GM18505 (cell line): ENCODE measurements around the gene SNX21.
A peak's percentile ranks its signal among the peaks of the same experiment; 100 is the strongest.

Experiments used
- ATAC-seq: cut with Tn5 transposase; IDR thresholded peaks from one replicate; pipeline ENCODE4 v1.9.1; 2021; ENCODE audit not compliant: unreplicated experiment
- POLR2A ChIP-seq: IDR thresholded peaks from 4 replicates; pipeline ENCODE4 v1.6.1; 2011; ENCODE audit warnings: borderline replicate concordance; ENCODE audit not compliant: insufficient read depth, insufficient read length; ENCODE audit errors: extremely low read depth

Gene SNX21

GRCh38 chr20:45850238-45850637 lies 16.6 kb downstream of the SNX21 start:
- TF ChIP-seq POLR2A: no peak
- ATAC-seq: no peak

DNA sequence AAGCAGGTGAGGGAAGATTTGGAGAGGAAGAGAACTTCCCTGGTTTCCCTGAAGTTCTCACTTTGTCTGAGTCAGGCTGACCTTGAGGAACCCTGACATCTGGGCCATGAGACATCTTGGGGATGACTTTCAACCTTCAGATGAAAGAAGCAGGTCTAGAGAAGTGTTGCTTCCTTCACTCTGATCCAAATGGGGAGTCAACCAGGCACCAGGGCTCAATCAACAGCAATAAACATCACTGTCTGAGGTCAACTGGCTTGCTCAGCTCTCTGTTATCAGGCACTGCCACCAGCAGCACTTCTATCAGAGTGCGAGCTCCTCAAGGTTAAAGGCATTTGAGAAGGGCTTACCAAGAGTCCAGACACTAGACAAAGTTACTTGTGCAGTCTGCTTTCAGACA lies 17.3 kb downstream of the SNX21 start:
- no peak for TF ChIP-seq POLR2A
- ATAC-seq: no peak

DNA sequence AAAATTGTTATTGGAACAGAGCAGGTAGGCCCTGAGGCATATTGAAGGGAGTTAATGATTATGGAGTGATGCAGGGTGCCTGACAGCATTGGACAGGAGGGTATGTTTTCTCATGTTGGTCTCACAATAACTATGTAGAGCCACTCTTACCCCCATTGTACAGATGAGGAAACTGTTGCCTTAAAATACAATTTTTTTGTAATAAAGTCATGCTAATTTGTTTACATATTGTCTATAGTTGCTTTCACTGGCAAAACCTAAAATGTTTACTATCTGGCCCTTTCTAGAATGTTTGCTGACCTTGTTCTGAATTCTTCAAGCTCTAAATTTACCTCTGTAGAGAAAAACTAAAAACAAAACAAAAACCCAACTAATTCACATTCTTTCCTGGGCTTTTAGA lies 17.9 kb downstream of the SNX21 start:
- no peak for TF ChIP-seq POLR2A
- ATAC-seq: no peak

GRCh38 chr20:45852326-45852725 lies 18.7 kb downstream of the SNX21 start:
- no peak for TF ChIP-seq POLR2A
- no peak for ATAC-seq

DNA sequence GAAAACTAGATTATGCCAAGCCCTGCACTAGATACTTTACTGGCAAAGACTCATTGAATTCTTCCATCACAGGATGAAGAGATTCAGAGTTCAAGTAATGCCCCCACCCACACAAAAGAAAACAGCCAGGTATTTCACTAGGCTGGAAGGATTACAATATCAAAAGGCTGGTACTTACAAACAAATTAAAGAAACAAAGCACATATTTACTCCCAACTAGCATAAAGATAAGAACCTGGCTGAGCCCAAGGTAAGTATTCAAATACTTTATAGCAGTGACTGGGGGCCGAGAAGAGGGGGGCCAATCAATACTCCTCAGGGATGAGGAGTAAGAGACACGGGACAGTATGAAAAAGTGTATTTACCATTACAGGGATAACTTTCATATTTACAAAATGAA lies 19.9 kb downstream of the SNX21 start:
- no peak for TF ChIP-seq POLR2A
- ATAC-seq: no peak

DNA sequence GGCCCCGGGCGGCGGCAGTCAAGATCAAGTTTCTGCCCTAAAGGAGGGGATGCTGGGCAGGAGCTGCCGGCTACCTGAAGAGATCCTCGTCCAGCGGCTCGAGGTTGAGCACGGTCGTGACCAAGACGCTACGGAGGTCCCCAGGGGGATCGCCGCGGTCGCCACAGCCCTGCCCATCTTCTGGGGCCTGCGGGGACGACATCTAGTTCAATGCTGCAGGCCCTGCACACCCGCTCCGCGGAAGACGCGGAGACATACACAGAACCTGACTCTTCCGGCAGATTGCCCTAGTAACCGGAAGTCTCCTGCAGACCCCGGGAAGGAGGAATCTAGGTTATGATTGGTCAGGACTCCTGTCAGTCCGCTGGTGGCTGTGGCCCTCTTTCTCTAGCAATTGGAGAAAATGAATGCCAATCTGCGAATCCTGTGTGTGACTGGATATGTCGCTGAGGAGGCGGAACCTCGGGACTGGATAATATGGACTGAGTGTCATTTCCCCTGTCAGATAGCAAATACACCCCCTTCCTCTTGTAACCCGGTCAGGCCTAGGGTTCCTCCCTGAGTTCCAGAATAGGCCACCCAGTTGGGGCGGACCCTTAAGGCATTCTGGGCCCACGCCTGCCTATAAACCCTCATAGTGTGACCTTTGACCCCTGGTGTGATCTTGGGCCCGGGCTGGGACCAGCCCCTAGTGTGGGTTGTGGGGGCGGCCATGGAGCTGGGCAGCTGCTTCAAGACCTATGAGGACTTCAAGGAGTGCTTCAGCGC lies 23.7 kb downstream of the SNX21 start, which contains the start of the genes ACOT8 and ZSWIM3:
Gene ACOT8, minus strand, starts transcription at position 279 of the 768 bp plus-strand sequence. Its CDS starts 77 bp downstream, at position 202.
Gene ZSWIM3, plus strand, starts transcription at position 501 of the 768 bp plus-strand sequence. Its CDS starts 212 bp downstream, at position 713.
- ATAC-seq: peak; percentile 85
- TF ChIP-seq POLR2A: peak; percentile 95

GRCh38 chr20:45857882-45858216 lies 24.2 kb downstream of the SNX21 start:
- peak; percentile 18 for ATAC-seq
- TF ChIP-seq POLR2A: no peak

- TF ChIP-seq POLR2A: no peak
- no peak for ATAC-seq
Observed at GRCh38 chr20:45859916-45860315, 26.3 kb downstream of the SNX21 start.

DNA sequence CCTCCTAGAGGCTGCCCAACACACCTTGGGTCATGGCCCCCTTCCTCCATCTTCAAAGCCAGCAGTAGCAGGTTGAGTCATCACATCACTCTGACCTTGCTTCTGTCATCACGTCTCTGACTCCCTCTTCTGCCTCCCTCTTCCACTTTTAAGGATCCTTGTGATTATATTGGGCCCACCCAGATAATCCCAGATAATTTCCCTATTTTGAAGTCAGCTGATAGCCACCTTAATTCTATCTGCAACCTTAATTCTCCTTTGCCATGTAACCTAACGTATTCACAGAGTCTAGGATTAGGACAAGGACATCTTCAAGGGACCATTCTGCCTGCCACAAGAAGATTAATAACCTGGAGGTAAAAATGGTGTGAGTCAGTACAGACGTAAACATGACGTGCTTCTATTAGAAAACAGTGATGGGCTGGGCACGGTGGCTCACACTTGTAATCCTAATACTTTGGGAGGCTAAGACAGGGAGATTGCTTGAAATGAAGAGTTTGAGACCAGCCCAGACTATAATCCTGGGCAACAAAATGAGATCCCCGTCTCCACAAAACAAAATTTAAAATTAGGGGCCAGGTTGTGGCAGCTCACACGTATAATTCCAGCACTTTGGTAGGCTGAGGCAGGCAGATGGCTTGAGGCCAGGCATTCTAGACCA lies 27.1 kb downstream of the SNX21 start:
- no peak for TF ChIP-seq POLR2A

DNA sequence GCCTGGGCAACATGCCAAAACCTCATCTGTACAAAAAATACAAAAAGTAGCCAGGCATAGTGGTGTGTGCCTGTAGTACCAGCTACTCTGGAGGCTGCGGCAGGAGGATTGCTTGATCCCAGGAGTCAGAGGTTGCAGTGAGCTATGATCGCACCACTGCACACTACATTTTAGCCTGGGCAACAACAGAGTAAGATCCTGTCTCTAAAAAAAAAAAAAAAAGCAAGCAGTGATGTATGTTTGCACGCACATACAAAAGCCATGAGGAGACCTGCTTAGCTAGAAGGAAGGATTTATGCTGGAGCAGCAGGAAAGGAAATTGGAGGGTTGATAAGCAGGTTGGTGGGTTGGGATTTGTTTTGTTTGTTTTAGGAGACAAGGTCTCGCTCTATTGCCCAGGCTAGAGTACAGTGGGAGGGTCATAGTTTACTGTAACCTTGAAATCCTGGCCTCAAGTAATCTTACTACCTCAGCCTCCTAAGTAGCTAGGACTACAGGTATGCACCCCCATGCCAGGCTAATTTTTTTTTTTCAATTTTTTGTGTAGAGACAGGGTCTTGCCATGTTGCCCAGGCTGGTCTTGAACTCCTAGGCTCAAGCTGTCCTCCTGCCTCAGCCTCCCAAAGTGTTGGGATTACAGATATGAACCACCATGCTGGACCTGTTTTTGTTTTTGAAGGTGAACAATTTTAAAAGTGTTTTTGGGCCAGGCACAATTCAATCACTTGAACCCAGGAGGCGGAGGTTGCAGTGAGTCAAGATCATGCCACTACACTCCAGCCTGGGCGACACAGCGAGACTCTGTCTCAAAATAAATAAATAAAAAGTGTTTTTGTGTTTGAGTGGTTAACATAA lies 27.8 kb downstream of the SNX21 start:
- no peak for TF ChIP-seq POLR2A

More for the DNA sequence above, 27.1 kb downstream of the SNX21 start:
- ATAC-seq: no peak

GRCh38 chr20:45863543-45864470 lies 30.2 kb downstream of the SNX21 start:
- ATAC-seq: no peak
- TF ChIP-seq POLR2A: no peak

More for the DNA sequence above, 27.8 kb downstream of the SNX21 start:
- no peak for ATAC-seq

- no peak for TF ChIP-seq POLR2A
- ATAC-seq: no peak
Observed at GRCh38 chr20:45866454-45866853, 32.9 kb downstream of the SNX21 start.
